H1 (cell line): ENCODE data around the gene CD300C. TPM values are rescaled to one million over a fixed set of nuclear protein-coding genes. Genes with fewer than 3 reads are reported as not detected.

Source experiments
- BCL11A ChIP-seq, 2 experiments: IDR thresholded peaks; one replicate each; pipeline ENCODE4 v1.6.1; 2011; ENCODE audit warnings: low read depth in 2 of 2, low read length in 2 of 2, mild to moderate bottlenecking in 2 of 2
- CHD7 ChIP-seq: fragments of 300-600 bp; sonication (generic); IDR thresholded peaks from 2 replicates; pipeline ENCODE4 v1.7.1; 2012; ENCODE audit warnings: low read length, moderate library complexity, mild to moderate bottlenecking, inconsistent platforms; ENCODE audit not compliant: insufficient replicate concordance
- CTBP2 ChIP-seq: IDR thresholded peaks from 2 replicates; pipeline ENCODE4 v1.7.0; 2011; ENCODE audit warnings: borderline replicate concordance, mild to moderate bottlenecking, moderate library complexity, mixed read lengths, low read length; ENCODE audit not compliant: insufficient read depth, insufficient read length
- JUND ChIP-seq: IDR thresholded peaks from 2 replicates; pipeline ENCODE4 v1.6.1; 2011; ENCODE audit warnings: mild to moderate bottlenecking, improper control_type of control experiment, low read length
- SIN3A ChIP-seq, 2 experiments: IDR thresholded peaks in 1 of 2; conservative IDR thresholded peaks in 1 of 2; 2 replicates each; pipeline ENCODE4 v1.6.1; 2011 to 2012; ENCODE audit warnings: low read length in 2 of 2, improper control_type of control experiment in 1 of 2, low read depth in 1 of 2, mild to moderate bottlenecking in 1 of 2
- SIRT6 ChIP-seq: IDR thresholded peaks from one replicate; pipeline ENCODE4 v1.7.1; 2012; ENCODE audit warnings: low read length, inconsistent platforms
- TEAD4 ChIP-seq: IDR thresholded peaks from 2 replicates; pipeline ENCODE4 v1.6.1; 2012; ENCODE audit warnings: low read depth, low read length, inconsistent platforms, mixed read lengths
- USF2 ChIP-seq: IDR thresholded peaks from 2 replicates; pipeline ENCODE4 v1.6.1; 2011; ENCODE audit warnings: low read length, improper control_type of control experiment
- polyA plus RNA-seq, 7 experiments: library from polyadenylated mRNA; depleted of rRNA in 3 of 7; stranded (reverse) in 5 of 7; unstranded in 2 of 7; fragments of >200 nt in 5 of 7; fragments of 200-250 nt in 2 of 7; gene quantifications; 1 replicate in 5 of 7; 2 replicates in 1 of 7; 4 replicates in 1 of 7; pipeline versions ENCODE4 v1.2.1 to v1.2.3, GENCODE V29; 2011 to 2013; ENCODE audit warnings: missing spikeins in 2 of 7, mixed read lengths in 2 of 7
- total RNA-seq: library from RNA; stranded (reverse); fragmentation: NEBNext Ultra II Directional; extraction: Animal tissue kit (Norgen Biotek cat#: 25700); gene quantifications from 2 replicates; pipeline ENCODE4 v1.2.1, GENCODE V29; 2021

The CD300C gene
- total and polyA plus RNA-seq, 2 of the 8 experiments (the other 6 are each of a cell fraction or from before 2014, with no cell fraction given): not detected

- TF ChIP-seq JUND: no peak
- no peak for TF ChIP-seq SIRT6
- TF ChIP-seq TEAD4: no peak
- TF ChIP-seq CTBP2: no peak
- no peak for TF ChIP-seq USF2
- no peak for TF ChIP-seq CHD7
- no peak for TF ChIP-seq SIN3A (conservative IDR thresholded peaks at IDR 0.05 in 1 of 2, IDR thresholded peaks at IDR 0.05 in 1 of 2; ENCODE audit: low read depth in 1 of 2, low read length in 2 of 2)
- TF ChIP-seq BCL11A (IDR thresholded peaks at IDR 0.05; ENCODE audit: low read depth in 2 of 2, low read length in 2 of 2): no peak
Measured at GRCh38 chr17:74591503-74591902, 45.6 kb upstream of the CD300C start (continued).
